Peyer's patch (tissue), 4 donors: ENCODE data around the gene EZH2.

Source experiments
- CTCF ChIP-seq, 6 experiments: fragments of 450-650 bp in 4 of 6; fragments of 200-600 bp in 2 of 6; sonication (generic) in 1 of 6; IDR thresholded peaks; one replicate each; pipeline ENCODE4 v1.5.1; 2017 to 2019; ENCODE audit warnings: antibody characterized with exemption in 6 of 6, mild to moderate bottlenecking in 3 of 6, moderate library complexity in 1 of 6
- POLR2A ChIP-seq, 2 donors: fragments of 450-650 bp; IDR thresholded peaks; one replicate each; pipeline ENCODE4 v1.5.1; 2017; ENCODE audit warnings: antibody characterized with exemption in 2 of 2, mild to moderate bottlenecking in 2 of 2, moderate library complexity in 2 of 2

GRCh38 chr7:148799893-148800555, 84.1 kb downstream of the EZH2 start:
- TF ChIP-seq CTCF (IDR thresholded peaks at IDR 0.05) (no peak), POLR2A (IDR thresholded peaks at IDR 0.05) (no peak)
